Activated naive CD4-positive, alpha-beta T cell treated with anti-CD3 and anti-CD28 coated beads, Interleukin-2, amount 50 U/mL, for 16 hours (primary cell): Measurements from ENCODE around the gene STUB1.

Source experiments
- DNase-seq: peaks from one replicate; pipeline ENCODE4 v3.0.0-alpha.2; 2020

STUB1 gene

DNA sequence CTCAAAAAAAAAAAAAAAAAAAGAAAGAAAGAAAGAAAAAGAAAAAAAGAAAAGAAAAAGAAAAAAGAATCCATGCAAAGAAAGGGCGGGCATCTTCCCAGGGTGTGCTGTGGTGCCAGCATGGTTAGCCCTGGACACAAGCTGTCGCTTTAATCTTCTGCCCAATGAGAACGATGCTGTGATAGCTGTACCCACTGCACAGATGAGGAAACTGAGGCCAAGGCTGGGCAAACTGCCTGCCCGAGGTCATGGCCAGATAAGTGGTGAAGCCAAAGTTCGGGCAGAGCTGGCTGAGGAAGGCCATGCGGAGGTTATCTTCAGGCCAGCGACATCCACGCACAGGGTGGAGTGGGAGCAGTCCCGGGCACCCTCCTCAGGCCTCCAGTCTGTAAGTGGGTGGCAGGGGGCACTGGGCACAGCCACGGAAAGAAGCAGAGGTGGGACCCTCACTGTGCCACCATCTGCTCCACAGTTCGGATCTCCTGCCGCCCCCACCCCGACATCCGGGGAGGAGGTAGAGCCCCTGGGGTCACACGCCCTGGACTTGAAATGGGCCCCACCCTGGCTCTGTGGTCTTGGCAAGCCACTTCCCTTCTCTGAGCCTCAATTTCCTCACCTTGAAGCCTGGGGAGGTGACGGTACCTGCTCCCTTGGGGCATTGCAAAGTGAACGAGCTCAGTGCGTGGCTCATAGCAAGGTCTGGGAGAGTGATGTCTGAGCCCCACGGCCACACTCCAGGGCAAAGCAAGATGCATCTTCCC, 18.9 kb downstream of the STUB1 start:
- no peak for DNase-seq

DNA sequence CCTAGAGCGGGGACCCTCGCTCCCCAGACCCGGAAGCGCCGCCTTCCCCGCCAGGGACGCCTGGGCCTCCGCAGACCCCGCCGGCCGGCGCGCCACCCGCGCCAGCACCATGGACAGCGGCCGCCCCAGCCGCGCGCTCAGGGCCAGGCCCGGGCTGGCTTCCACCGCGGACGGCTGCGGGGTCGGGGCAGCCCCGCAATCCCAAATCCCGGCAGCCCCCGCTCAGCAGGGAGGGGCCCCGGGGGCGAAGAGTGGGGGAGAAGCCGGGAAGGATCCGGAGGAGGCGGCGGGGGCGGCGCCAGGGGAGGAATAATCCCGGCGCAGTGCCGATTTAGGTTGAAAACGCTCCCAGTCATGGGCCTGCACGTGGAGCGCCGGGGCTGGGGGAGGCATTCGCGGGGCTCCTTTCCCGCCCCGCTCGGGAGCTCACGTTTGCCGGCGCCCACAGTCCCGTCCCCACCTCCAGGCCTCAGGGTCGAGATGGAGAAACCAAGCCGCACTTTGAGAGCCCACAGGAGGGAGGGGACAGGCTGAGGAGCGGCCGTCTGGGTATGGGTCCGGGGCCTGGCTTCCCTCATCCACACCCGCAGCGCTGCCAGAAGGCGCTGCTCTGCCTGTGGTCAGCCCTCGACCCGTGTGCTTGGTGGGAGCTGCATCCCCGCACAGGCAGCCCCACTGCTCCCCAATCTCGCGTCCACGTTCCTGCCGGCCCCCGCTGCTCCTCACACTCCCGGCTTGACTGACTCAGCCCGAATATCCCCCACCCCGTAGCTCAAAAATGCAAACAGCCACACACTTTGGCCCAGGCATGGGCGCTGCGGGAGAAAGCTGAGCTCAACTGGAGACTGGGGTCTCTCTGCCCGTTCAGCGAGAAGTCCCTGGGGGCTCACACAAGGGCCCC, 20.7 kb downstream of the STUB1 start:
- DNase-seq, result peak; percentile 58

DNA sequence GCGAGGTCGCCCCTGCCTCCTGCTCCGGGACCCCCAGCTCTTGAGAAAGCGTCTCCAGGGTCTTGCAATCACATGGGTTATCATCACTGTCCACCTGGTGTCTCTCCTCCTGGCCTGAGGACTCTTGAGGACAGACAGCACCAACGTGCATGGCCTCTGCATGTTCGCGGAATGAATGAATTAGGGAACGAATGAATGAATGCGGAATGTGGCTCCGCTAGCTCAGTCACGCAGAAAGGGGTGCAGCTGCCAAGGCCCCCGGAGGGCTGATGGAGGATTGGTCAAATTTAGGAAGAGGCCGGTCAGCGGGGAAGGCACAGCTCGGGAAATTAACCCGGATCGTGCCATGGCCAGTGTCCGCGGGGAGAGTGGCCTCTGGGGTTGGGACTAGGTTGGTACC, 22.1 kb downstream of the STUB1 start:
- no peak for DNase-seq

DNA sequence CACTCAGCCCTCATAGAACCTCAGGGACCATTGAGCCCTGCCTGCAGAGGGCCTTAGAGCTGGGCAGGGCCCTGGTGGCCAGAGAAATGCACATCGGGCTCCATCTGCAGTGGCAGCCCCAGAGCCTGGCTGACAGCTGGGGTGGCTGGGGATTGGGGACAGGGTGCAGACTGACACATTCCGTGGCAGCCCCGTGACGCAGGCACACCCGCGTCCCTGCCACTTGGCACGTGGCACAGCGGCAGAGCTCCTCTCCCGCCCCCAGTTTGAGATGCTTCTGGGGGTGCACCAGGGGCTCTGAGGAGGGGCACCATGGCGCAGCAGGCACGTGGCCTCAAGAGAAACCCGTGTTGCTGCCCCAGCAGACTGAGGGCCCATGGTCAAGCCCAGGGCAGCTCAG, 23.2 kb downstream of the STUB1 start:
- DNase-seq, result no peak

DNA sequence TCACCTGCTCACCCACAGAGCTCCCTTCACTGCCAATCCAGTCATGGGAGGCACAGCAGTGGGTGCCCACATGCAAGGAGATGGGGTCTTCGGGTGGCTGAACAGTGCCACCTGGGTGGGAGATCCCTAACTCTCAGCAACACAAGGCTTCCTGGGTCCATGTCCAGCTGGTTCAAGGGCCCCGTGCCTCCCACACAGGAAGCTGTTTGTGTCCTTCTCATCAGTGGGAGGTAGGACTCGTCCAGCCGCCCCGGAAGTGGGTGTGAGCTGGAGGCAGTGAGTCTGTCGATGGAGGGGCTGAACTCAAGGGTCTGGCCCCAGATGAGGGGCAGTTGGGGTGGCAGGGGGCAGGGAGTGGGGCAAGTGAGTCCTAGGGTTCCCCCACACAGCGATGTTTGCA, 23.8 kb downstream of the STUB1 start:
- DNase-seq, result no peak

DNA sequence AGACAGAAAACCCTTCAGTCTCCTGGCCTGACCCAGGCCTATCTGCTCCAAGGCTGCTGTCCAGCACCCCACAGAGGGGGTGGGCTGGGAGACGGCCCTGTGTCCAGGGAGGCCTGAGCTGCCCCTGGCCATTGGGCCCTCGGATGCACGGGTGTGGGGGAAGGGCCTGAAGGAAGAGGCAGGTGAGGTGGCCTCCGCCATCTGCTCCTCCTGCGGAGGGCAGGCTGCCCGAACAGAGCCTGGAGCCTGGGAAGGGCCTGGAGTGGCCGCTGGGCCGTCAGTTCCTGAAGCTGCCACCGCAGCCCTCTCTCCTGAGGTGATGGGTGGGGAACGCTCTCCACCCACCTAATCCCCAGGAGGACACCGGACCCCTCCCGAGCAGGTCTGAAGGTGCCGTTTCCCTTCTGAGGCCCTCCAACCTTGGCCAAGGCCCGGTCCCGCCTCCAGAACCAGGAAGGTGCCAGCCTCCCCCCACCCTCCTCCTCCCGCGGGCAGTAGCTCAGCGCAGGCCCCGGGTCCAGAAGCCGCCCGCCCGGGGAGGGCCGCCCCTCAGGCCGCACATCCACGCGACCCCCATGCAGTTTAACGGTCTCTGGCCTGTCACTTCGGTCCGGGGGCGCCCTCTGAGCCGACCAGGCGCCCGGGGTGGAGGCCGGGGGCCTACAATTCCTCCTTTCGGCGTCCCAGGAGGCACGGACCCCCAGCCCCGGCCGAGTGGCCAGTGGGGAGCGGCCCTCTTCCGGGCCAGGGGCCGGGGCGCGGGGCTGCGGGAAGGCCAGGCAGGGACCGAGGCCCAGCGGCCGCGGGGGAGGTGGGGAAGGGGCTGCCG, 24.6 kb downstream of the STUB1 start:
- DNase-seq, result no peak

DNA sequence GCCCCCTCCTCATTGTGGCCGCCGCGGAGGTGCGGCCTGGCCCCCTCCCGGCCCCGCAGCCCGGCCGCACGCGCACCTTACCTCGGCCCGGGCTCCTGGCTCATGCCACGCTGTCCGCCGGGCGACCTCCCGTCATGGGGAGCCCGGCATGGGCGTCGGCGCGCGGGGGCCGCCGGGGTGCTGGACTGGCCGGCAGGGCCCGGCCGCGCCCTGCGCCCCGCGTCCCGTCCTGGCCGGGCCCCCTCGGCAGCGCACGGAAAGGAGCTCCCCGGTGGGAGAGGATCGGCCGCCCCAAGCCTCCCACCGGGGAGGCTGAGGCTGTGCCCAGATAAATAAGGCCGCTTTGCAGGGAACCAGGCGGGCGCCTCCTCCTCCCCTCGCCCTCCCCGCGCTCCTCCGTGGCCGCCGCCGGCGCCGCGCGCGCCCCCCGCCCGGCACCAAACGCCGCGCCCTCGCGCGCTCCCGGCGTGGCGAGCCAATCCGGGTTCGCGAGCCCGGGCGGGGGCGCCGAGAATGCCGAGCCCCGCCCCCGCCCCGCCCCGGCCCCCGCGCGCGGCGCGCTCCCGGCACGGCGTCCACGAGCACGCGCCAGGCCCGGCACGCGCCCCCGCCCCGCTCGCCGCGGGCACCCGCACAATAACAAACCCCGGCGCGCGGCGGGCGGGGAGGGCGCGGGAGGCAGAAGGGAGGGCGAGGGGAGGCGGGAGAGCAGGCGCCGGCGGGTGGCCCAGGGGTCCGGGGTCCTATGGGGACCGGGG, 25.4 kb downstream of the STUB1 start, which contains the start of gene FBXL16:
FBXL16 (minus strand) TSS at position 371 of the 758 bp plus-strand sequence. CDS start 8,396 bp downstream, outside the sequence.
- DNase-seq, result no peak

DNA sequence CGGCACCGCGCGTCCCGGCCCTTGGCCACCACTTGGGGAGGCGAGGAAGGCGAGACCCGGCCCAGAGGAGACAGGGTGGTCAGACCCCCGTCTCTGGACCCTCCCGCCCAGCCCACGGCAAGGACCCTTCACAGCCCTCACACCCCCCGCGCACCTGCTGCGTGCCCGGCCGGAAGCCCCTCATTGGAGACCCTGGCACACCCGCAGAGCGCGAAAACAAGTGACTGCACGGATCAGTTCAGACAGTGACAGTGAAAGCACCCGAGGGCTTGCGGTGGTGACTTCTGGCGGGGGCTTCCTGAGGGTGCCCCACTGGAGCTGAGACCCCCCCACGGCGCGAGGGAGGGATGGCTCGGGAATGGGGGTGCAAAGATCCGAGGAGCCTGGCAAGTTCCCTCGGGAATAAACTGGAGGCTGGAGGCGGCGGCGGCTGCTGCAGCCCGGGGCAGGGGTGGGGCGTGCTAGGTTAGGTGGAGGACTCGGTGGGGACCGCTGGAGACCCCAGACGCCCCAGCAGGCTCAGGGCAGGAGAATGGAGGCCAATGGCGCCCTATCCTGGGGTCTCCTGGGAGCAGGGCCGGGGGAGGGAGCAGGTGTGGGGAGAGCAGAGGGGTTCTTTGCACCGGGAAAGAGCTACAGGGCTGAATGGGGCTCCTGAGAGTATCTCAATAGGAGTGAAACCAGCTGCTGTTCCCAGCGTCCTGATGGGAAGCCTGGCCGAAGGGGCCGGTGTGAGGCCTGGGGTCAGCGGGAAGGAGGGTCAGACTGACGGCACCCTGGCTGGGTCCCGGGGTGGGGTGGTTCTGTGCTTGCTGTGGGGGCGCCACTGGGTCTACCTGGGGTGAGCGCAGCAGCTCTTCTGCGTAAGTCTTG, 26.2 kb downstream of the STUB1 start:
- no peak for DNase-seq

DNA sequence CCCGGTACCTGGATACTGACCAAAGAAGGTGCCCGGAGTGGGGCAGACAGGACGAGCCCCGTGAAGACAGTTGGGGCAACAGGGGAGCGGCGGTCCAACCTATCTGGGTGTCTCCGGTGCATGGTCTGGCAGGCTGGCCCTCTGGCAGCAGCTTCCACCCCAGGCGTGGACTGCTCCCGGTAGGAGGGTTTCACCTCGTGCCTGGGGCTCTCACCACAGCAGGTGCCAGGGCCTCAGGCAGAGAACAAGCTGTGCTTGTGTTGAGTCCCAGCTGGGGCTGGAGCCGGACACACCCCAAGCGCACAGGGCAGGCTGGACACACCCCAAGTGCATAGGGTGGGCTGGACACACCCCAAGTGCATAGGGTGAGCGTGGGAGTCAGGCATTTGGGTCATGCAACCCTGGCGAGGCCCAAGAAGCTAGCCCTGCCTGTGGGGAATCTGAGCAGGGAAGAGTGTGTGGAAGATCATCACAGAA, 26.9 kb downstream of the STUB1 start:
- no peak for DNase-seq

DNA sequence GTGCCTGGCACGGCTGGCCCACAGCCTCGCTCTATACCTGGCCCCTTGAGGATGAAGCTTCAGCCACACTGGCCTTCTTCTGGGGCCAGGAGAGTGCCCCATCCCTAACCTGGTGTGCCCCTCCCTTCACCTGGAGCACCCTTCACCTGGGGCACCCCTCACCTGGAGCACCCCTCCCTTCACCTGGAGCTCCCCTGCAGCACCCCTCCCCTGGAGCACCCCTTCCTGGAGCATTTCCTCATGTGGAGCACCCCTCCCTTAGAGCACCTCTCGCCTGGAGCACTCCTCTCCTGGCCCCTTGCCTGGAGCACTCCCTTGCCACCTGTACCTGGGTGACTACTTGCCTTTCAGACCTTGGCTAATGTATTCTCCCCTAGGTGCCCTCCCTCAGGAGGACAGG, 27.8 kb downstream of the STUB1 start:
- no peak for DNase-seq

DNA sequence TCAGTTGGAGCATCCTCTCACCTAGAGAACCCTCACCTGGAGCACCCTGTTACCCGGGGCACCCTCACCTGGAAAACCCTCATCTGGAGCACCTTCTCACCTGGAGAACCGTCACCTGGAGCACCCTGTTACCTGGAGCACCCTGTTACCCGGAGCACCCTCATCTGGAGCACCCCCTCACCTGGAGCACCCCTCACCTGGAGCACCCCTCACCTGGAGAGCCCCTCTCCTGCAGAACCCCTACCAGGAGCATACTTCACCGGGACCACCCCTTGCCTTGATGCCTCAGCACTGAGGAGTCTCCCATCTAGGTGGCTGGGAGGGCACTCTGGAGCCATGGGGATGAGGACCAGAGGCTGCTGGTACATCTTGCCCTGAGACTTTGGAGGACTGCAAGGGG, 28.7 kb downstream of the STUB1 start:
- no peak for DNase-seq

DNA sequence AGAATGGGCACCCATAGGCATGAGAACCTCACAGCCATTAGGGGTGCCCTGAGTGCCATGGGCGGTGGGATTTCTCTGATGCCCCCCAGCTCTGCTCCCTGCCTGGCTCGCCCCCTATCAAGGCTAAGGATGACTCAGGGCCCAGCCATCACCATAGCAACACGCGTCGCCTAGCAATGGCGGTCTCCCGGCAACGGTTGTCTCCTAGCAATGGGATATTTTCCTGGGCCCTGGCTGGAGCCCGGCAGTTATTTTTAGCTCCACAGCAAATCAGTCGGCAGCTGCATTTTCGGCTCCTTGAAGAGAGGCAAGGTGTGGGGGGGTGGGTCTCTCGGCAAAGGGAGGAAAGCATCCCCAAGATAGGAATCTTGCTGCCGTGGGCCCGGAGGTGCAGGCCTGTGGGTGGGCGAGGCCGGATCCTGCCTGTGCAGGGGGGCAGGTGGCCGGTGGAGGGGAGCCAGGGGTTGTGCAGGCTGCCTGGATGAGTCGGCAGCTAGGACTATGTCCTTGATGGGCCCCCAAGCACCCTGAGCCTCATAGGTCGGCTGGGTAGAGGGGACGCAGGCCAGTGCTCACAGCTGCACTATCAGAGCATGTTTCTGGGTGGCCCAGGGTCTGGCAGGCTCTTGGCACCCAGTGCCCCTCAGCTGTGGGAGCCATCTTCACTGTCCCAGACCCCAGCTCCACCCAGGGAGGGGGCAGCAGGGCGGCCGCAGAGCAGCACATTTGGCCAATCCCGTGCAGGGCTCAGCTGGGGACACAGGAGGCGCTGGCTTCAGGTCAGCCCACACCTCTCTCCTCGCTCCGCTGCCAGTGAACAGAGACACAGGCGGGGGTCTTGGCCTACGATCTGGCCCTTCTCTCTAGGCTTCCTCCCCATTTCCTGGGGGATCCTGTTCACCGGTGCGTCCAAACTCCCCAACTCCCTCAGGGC, 29.6 kb downstream of the STUB1 start:
- no peak for DNase-seq

DNA sequence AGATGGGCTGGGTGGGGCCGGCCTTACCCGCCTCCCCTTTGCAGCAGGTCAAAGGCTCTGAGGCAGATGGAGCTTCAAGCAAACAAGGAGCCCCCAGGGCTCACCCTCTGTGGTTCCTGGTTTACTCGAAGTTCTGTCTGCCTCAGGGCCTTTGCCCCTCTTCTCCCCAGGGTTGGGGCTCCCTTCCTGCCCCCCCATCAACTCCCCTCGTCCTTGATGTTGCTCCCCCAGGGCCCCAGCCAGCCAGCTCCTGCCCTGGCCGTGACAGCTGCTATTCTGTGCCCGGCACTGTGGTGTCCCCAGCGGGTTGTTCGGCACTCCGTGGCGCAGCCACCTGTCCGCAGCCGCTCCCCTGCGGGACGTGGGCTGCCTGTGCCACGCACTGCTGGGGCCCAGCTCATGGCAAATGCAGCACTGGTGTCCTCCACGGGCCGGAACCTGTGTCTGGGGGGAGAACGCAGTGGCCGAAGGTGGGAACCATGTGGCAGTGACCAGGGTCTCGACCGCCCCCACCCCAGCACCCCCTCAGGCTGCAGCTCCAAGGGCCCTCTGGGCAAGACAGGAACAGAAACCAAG, 30.4 kb downstream of the STUB1 start:
- DNase-seq, result no peak

DNA sequence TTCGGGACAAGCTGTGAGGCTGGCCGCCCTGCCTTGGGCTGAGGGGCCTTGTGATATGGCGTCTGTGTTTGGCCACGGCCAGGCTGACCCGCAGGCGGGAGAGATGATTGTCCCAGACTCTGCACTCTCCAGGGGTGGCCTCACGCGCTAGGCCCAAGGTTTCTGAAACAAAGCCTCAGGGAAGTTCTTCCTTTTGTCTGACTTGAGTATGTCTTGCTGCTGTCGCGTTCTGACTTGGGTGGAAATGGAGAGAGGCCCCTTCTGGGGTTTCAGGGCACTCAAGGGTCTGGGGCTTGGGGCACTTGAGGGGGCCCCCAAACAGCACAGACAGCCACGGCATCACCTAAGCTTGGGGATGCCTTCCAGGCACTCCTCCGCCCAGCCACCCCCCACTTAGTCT, 30.9 kb downstream of the STUB1 start:
- DNase-seq, result no peak

DNA sequence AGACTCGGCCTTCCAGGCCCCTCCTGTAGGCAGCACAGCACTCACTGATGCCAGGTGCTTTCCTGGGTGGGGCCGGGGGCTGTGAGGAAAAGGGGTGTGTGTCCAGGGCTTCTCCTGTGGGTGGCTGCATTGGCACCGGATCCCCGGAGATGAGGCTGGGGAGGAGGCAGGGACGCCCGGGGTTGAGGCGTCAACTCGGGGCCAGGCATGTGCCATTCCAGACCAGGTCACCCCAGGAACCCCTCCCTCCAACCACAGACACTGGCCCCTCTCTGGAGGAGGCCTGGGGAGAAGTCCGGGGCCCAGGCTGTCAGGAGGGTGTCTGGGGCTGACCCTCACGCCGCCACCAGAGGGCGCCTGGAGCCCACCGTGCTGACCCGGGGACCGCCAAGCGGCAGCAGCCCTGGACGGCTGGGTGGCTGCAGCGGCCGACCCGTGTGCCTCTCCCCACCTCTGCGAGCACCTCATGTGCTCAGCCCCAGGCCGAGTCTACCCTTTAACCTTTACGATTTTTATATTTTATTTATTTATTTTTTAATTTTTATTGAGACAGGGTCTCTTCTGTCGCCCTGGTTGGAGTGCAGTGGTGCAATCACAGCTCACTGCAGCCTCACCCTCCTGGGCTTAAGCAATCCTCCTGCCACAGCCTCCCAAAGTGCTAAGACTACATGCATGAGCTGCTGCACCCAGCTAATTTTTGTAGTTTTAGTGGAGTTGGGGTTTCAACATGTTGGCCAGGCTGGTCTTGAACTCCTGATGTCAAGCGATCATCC, 31.5 kb downstream of the STUB1 start:
- DNase-seq, result peak; percentile 80

DNA sequence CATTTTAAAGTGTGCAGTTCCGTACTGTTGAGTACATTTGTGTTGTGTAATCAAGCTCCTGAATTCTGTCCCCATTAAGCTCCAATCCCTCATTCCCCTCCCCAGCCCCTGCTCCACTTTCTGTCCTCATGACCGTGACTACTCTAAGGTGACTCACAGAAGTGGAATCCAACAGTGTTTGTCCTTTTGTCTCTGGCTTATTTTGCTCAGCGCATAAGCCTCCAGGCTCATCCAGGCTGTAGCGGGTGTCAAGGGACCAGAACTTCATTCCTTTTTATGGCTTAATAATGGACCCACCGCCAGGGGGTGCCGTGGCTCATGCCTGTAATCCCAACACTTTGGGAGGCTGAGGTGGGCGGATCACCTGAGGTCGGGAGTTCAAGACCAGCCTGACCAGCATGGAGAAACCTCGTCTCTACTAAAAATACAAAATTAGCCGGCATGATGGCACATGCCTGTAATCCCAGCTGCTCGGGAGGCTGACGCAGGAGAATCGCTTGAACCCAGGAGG, 32.6 kb downstream of the STUB1 start:
- peak; percentile 56 for DNase-seq

DNA sequence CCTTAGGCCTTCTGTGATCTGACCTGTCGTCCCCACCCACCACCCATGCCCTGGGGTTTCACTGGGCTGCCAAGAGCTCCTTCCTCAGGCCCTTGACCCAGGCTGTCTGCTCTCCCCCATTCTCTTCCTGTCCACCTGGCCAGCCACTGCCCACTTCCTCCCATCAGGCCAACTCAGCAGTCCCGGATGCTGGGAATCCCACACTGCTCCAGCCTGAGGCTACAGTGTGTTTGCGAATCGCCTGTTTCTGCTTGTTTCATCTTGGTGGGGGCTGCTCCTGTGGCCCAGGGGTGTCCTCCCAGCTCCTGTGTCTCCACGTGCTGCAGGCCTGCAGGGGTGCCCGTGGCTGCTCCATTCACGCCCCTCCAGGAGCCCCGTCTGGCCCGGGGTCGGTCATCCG, 33.9 kb downstream of the STUB1 start:
- no peak for DNase-seq
